Measurements from ENCODE around the gene COPS9.

COPS9 gene

GRCh38 chr2:240106765-240107476 lies 29.2 kb downstream of the COPS9 start:
- no peak for DNase-seq

DNA sequence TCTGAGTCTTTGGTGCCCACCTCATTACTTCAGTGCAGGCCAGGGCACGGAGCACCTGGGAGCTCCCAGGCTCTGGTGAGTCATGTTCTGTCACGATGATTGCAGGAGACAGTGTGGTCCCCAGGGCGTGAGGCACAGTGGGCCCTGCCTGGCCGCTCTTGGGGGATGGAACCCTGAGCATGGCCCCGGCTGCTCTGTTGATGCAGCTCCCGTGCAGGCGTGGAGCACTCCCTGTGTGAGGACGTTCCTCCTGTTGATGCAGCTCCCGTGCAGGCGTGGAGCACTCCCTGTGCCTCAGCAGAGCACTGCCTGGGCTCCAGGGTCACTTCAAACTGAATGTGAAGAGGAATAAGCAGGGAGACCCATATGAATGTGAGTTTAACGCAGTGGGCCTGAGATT lies 30.1 kb downstream of the COPS9 start:
- no peak for DNase-seq

- DNase-seq: no peak
Measured at GRCh38 chr2:240103136-240103535, 33.0 kb downstream of the COPS9 start.

DNA sequence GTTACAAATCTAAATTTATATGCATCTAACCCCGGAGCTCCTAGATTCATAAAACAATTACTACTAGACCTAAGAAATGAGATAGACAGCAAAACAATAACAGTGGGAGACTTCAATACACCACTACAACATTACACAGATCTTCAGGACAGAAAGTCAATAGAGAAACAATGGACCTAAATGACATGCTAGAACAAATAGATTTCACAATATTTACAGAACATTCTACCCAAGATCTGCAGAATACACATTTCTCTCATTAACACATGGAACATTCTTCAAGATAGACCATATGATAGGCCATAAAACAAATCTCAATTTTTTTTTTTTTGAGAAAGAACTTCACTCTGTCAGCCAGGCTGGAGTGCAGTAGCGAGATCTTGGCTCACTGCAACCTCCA lies 37.8 kb downstream of the COPS9 start:
- DNase-seq: no peak

DNA sequence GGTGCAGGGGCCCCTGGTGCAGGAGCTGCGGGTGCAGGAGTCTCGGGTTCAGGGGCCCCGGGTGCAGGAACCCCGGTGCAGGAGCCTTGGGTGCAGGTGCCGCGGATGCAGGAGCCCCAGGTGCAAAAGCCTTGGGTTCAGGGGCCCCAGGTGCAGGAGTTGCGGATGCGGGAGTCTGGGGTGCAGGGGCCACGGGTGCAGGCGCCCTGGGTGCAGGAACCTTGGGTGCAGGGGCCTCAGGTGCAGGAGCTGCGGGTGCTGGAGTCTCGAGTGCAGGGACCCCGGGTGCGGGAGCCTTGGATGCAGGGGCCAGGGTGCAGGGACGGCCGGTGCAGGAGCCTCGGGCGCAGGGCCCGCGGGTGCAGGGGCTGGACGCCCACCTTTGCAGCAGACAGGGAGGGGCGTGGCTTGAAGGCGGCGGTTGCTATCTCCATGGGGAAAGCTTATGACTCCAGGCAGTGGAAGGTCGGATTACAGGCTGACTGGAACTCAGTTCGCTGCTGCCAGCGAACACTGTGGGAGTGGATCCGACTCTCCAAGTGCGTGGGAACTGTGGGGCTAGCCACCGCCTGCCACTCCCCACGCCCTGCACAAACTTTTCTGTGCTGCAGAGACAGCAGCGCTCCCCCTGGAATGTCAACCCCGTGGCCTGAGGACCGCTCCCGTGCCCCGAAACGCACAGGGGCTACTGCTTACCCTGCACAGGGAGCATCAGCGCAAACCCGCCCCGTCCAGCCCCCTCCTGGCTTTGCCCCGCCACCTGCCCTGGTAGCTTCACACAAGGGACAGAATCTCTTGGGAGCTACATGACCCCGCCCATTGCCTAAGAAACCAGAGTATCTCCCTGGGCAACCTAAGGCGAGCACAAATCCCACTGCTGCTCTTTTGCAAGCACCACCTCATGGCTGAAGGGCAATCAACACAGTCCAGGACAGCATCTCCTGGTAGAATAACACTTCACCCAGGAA lies 40.3 kb downstream of the COPS9 start:
- DNase-seq: no peak

DNA sequence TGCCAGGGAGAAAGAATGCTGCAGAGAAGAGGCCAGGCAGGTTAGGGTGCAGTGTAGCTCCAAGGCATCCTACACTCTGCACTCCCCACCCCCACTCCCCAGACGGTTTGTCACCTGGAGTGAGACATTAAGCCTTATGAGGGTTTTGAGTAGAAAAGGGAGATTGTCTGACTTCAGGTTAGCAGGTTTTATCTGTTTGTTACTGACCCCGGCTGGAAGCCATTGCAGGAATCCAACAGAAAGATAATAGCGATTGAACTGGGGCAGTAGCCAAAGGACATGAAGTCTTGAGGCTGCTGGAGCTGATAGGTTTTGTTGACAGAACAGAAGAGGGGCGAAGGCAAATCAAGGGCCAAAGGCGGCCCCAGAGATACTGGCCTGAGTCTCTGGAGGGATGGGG lies 46.8 kb downstream of the COPS9 start:
- no peak for DNase-seq

DNA sequence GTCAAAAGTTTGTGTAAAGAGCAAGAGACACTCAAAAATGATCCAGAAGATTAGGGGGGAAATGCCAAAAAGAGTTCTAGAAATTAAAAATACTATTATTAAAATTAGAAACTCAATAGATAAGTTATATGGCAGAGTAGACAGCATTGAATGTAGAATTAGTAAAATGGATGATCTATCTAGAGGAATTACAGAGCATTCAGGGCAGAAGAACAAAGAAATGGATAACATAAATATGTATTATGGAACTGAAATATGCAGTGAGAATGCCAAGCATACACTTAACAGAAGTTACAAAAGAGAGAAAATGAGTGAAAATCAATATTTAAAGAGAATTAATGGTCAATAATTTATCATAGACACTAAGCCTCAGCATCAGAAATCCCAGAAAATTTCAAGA lies 49.5 kb downstream of the COPS9 start:
- DNase-seq: no peak
